HG02852 (cell line): Measurements from ENCODE around the gene HK1.
A peak's percentile ranks its signal among the peaks of the same experiment; 100 is the strongest.

Source experiments
- ATAC-seq: cut with Tn5 transposase; IDR thresholded peaks from one replicate; pipeline ENCODE4 v1.9.1; 2021; ENCODE audit warnings: mild to moderate bottlenecking, moderate library complexity; ENCODE audit not compliant: unreplicated experiment

The HK1 gene

DNA sequence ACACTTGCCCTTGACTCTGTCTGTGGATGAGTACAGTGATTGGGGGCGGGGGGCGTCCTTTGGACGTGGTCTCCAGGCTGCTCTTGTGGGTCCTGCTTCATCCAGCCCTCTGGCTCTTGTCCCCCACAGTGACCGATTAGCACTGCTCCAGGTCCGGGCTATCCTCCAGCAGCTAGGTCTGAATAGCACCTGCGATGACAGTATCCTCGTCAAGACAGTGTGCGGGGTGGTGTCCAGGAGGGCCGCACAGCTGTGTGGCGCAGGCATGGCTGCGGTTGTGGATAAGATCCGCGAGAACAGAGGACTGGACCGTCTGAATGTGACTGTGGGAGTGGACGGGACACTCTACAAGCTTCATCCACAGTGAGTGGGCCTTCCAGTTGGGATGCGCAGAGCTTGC is 120.2 kb downstream of the HK1 start:
- ATAC-seq = no peak

GRCh38 chr10:69400936-69401335 is 122.6 kb downstream of the HK1 start:
- no peak for ATAC-seq

DNA sequence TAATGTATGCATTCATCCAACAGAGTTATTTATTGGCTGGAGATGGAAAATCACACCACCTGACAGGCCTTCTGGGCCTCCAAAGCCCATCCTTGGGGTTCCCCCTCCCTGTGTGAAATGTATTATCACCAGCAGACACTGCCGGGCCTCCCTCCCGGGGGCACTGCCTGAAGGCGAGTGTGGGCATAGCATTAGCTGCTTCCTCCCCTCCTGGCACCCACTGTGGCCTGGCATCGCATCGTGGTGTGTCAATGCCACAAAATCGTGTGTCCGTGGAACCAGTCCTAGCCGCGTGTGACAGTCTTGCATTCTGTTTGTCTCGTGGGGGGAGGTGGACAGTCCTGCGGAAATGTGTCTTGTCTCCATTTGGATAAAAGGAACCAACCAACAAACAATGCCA is 123.1 kb downstream of the HK1 start:
- ATAC-seq = no peak

DNA sequence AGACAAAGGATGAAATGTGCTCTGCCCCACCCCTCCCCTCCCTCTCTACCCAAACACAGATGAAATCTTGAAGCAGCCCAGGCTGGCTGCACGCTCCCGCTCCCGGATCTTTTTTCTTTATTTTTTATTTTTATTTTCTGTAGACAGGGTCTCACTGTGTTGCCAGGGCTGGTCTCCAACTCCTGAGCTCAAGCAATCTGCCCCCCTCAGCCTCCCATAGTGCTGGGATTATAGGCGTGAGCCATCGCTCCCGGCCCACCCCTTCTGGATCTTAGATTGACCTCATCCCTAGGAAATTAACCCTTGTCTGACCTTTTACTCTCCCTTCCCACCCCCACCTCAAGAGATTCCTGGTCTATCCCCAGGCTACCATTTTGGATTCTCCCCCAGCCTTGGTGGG is 124.1 kb downstream of the HK1 start:
- ATAC-seq = no peak

GRCh38 chr10:69403066-69403465 is 124.8 kb downstream of the HK1 start:
- ATAC-seq = no peak

DNA sequence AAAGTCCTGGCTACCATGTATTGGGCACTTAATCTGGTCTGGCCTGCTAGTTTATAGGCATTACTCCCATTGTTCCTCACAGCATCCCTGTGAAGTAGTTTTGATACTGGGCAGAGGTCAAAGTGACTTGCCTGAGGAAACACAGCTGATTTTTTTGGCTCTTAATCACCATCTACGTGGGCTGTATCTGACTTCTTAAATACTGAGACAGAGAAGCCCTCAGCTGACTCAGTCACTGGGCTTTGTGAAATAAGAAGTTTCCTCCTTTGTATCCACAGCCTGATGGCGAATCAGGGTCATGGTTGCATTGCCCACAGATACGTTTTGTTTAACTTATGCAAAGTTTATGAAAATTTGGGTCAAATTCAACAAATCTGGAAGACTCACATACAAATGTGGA is 125.2 kb downstream of the HK1 start:
- no peak for ATAC-seq

DNA sequence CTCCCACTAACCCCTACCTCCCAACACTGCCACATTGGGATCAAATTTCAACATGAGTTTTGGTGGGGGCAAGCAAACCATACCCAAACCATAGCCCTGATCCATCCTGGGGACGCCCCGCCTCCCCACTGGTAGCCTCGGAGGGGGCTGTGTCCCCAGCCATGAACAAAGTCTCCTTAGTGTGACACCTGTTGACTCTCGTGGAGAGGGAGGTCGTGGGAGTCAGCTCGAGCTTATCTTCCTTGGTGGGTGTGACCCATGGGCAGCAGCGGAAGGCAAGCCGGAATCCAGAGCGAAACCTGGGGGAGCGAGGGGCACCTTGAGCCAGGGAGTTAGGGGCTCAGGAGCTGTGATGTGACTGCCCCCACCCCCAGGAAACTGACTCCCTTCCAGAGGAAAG is 126.5 kb downstream of the HK1 start:
- ATAC-seq = no peak

GRCh38 chr10:69405221-69405620 is 126.9 kb downstream of the HK1 start:
- ATAC-seq = no peak

DNA sequence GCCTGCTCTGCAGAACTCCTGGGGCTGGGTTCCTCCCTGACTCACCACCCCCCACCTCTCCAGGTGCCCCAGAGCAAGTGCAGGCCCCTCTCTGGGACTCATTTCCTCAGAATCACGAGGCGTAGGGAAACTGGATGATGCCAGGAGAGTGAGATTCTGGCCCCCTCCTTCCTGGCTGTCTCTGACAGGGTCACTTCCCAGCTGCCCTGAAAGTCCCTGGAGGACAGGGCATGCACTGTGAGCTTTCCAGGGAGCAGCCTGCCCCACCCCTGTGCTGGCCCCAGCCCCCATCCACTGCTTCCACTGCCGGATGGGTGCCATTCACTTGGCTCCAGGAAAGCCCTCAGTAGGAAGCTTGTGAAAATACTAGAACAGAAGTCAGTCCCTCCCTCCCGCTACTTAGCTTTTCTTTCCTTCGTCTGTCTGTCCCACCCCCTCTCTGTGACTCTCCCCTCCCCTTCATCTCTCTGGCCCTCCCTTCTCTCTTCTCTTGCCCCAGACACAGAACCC is 128.1 kb downstream of the HK1 start:
- no peak for ATAC-seq

GRCh38 chr10:69406816-69407580 is 128.7 kb downstream of the HK1 start:
- no peak for ATAC-seq

- no peak for ATAC-seq
Observed at GRCh38 chr10:69407621-69408301, 129.5 kb downstream of the HK1 start.

- ATAC-seq = peak; percentile 81
Observed at GRCh38 chr10:69408318-69409175, 130.3 kb downstream of the HK1 start.

GRCh38 chr10:69409176-69409495 is 130.8 kb downstream of the HK1 start:
- no peak for ATAC-seq

- no peak for ATAC-seq
Observed at GRCh38 chr10:69409968-69410367, 131.7 kb downstream of the HK1 start.

- no peak for ATAC-seq
Observed at GRCh38 chr10:69410487-69410886, 132.2 kb downstream of the HK1 start.

DNA sequence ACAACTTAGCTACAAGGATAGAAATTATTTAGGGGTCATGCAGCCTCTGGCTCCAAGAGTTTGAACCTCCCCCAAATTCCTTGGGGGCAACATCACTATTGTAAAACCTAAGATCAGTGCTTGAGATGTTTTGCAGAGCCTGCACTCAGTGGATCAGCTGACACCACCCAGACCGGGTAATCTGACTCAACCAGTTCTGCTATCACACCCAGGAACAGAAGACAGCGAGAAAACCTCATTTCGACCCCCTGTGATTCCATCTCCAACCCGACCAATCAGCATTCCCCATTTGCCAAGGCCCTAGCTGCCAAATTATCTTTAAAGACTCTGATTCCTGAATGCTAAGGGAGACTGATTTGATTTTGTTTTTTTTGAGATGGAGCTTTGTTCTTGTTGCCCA is 133.2 kb downstream of the HK1 start:
- ATAC-seq = no peak

GRCh38 chr10:69412232-69412790 is 134.0 kb downstream of the HK1 start:
- ATAC-seq = no peak

DNA sequence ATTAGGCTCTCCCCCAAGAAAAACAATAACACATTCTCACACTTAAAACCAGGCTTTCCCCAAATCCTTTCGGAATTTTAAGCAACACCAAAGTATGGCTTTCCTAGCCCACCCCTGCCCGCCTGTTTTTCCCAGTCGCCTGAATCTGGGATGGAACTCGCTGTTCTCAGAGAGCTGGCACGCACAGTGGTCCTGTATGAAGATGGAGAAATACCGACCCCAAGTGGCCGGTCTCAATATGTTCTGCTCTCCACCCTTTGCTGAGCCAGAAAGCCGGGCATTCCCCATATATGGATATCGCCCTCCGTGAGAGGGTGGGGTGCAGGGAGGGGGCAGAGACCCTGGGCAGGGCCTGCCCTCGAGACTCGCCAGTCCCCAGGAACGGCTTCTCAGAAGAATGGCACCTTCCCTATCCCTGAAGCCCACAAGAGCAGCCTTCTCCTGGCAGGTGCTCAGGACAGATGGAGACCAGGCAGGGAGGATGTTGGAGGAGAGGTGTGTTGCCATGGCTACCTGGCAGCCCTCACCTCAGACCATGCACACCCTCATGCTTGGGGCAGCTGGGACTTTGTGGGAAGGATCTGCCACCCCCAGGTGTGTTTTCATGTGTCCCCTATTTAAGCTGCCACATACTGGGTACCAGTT is 135.0 kb downstream of the HK1 start:
- ATAC-seq = no peak

GRCh38 chr10:69414036-69415018 is 136.0 kb downstream of the HK1 start:
- ATAC-seq = no peak

DNA sequence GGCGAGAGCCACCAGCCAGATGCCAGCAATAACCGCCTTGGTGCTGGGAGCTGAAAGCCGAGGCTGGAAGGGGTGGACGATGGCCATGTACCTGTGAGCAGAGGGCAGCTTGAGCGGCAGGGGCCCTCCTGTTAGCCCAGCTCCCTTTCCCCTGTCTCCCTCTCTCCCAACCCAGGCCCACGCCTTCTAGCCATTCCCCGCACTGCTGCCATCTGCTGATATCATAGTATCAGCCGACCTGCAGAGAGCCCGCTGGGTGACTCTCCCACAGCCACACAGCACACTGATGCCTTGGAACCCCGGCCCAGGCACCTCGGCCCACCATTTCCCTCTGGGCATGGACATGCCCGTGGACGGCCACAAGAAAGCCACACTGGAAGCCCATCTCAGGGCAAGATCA is 136.8 kb downstream of the HK1 start:
- ATAC-seq = no peak
